ENCODE results near the gene PCSK5.

DNA sequence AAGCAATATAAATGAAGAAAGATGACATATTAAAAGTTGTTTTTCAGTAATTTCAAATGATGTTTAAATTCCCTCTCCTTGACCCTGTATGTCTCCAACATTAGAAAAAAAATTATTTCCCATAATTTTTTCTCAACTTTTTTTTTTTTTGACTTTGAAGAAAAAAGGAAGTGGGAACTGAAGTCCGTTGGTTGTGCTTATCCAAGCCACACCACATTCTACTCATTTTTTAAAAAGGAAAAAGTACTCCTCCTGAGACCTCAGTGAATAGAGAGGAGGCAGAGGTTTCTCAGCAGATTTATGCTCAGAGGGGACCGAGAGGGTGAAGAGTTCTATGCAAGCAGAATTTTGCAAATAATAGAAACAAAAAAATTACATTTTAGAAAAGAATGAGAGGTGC lies 123.3 kb downstream of the PCSK5 start:
- TF ChIP-seq CTCF (IDR thresholded peaks at IDR 0.05) = no peak
- TF ChIP-seq POLR2A (IDR thresholded peaks at IDR 0.05) = no peak

All from right lobe of liver (tissue), 4 donors.